K562 (cell line): ENCODE measurements around the gene ST6GAL1.

Experiments used
- POLR2A ChIP-seq: fragments of 450-650 bp; conservative IDR thresholded peaks from 2 replicates; pipeline ENCODE4 v1.6.1; 2016
- ZNF140 ChIP-seq: fragments of 250-450 bp; sonication (Bioruptor Pico); IDR thresholded peaks from 2 replicates; pipeline ENCODE4 v1.8.0; 2021; ENCODE audit warnings: moderate library complexity, mild to moderate bottlenecking, inconsistent platforms
- ZNF449 ChIP-seq: fragments of 250-450 bp; sonication (Bioruptor Pico); IDR thresholded peaks from 2 replicates; pipeline ENCODE4 v1.8.0; 2022; ENCODE audit warnings: moderate library complexity, mild to moderate bottlenecking, inconsistent platforms

- TF ChIP-seq ZNF140 (CRISPR knock-in tag) = no peak
- no peak for TF ChIP-seq POLR2A
- TF ChIP-seq ZNF449 = no peak
These were observed 43.4 kb downstream of the ST6GAL1 start for GRCh38 chr3:186973702-186974101.
